ENCODE measurements around the gene EPS15.

EPS15 gene

DNA sequence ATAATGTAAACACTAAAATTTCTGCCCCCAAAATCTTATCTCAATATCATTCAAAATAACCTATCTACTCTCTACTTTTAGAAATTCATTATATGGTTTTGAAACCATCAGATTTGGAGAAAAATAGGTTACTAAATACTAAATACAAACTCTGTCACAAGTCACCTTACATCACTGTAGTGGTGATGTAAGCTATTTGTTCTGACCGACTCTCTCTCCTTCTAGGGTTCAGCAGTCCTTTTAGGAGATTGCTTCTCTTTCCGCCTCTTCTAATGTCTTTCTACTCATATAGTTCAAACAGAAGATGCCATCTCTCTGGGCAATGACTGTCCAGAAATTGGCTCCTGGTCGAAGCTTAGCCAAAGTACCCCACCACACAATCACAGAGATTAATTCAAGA is 93.1 kb downstream of the EPS15 start:
- ChIA-PET POLR2A (interaction anchor here (1.0 kb wide), 1 partner anchor 18 kb away, joined by 3 read pairs; no protein-coding TSS in a partner anchor), CTCF (no interaction called here)

GRCh38 chr1:51425273-51425672 is 93.8 kb downstream of the EPS15 start:
- DNase-seq (ENCODE audit: extremely low spot score) = no peak
- TF ChIP-seq ZNF384 (IDR thresholded peaks at IDR 0.05) (no peak), LEF1 (IDR thresholded peaks at IDR 0.05; ENCODE audit: borderline replicate concordance) (no peak), FOXA1 (IDR thresholded peaks at IDR 0.05) (no peak), ELF4 (IDR thresholded peaks at IDR 0.05) (no peak), CTBP1 (IDR thresholded peaks at IDR 0.05; ENCODE audit: borderline replicate concordance) (no peak), ARNT (IDR thresholded peaks at IDR 0.05) (no peak), FOXK2 (IDR thresholded peaks at IDR 0.05) (no peak), L3MBTL2 (conservative IDR thresholded peaks at IDR 0.05) (no peak), TARDBP (IDR thresholded peaks at IDR 0.05) (no peak), SP1 (IDR thresholded peaks at IDR 0.05) (no peak), SUZ12 (IDR thresholded peaks at IDR 0.05) (no peak), BHLHE40 (IDR thresholded peaks at IDR 0.05; ENCODE audit: borderline replicate concordance) (no peak)
- TF ChIP-seq, protein P1, sequence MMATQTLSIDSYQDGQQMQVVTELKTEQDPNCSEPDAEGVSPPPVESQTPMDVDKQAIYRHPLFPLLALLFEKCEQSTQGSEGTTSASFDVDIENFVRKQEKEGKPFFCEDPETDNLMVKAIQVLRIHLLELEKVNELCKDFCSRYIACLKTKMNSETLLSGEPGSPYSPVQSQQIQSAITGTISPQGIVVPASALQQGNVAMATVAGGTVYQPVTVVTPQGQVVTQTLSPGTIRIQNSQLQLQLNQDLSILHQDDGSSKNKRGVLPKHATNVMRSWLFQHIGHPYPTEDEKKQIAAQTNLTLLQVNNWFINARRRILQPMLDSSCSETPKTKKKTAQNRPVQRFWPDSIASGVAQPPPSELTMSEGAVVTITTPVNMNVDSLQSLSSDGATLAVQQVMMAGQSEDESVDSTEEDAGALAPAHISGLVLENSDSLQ (IDR thresholded peaks at IDR 0.05) = no peak
- ChIA-PET POLR2A (interaction anchor here (1.0 kb wide), 1 partner anchor 18 kb away, joined by 3 read pairs; no protein-coding TSS in a partner anchor), CTCF (no interaction called here)

More for the DNA sequence above, 93.1 kb downstream of the EPS15 start:
- DNase-seq (ENCODE audit: extremely low spot score) = no peak
- no peak for TF ChIP-seq ARNT (IDR thresholded peaks at IDR 0.05)
- TF ChIP-seq TARDBP (IDR thresholded peaks at IDR 0.05) = no peak

GRCh38 chr1:51423073-51423821 is 95.8 kb downstream of the EPS15 start:
- ChIA-PET CTCF (interaction anchor here (0.6 to 1.2 kb wide), 3 partner anchors 9 to 782 kb away, joined by 3 read pairs; no protein-coding TSS in a partner anchor), POLR2A (no interaction called here)
- TF ChIP-seq ZNF384 (IDR thresholded peaks at IDR 0.05) = no peak
- DNase-seq (ENCODE audit: extremely low spot score) = no peak

GRCh38 chr1:51422367-51423072 is 96.5 kb downstream of the EPS15 start:
- ChIA-PET POLR2A (no interaction called here), CTCF (interaction anchor here (1.2 kb wide), 1 partner anchor 10 kb away, joined by 3 read pairs; no protein-coding TSS in a partner anchor)
- no peak for TF ChIP-seq FOXK2 (IDR thresholded peaks at IDR 0.05)
- no peak for TF ChIP-seq L3MBTL2 (conservative IDR thresholded peaks at IDR 0.05)
- TF ChIP-seq LEF1 (IDR thresholded peaks at IDR 0.05; ENCODE audit: borderline replicate concordance) = no peak
- TF ChIP-seq FOXM1 (IDR thresholded peaks at IDR 0.05; ENCODE audit: borderline replicate concordance) = no peak
- TF ChIP-seq SUZ12 (IDR thresholded peaks at IDR 0.05) = no peak
- TF ChIP-seq FOXA1 (IDR thresholded peaks at IDR 0.05) = no peak
- TF ChIP-seq ELF4 (IDR thresholded peaks at IDR 0.05) = no peak
- no peak for TF ChIP-seq ZNF384 (IDR thresholded peaks at IDR 0.05)
- TF ChIP-seq HDGF (IDR thresholded peaks at IDR 0.05; ENCODE audit: borderline replicate concordance) = no peak
- no peak for TF ChIP-seq ARNT (IDR thresholded peaks at IDR 0.05)
- no peak for TF ChIP-seq NFRKB (IDR thresholded peaks at IDR 0.05)
- no peak for TF ChIP-seq SP1 (IDR thresholded peaks at IDR 0.05)
- TF ChIP-seq, protein P1 (IDR thresholded peaks at IDR 0.05) = no peak
- TF ChIP-seq CTBP1 (IDR thresholded peaks at IDR 0.05; ENCODE audit: borderline replicate concordance) = no peak
- no peak for TF ChIP-seq TARDBP (IDR thresholded peaks at IDR 0.05)
- TF ChIP-seq BHLHE40 (IDR thresholded peaks at IDR 0.05; ENCODE audit: borderline replicate concordance) = no peak
- no peak for DNase-seq (ENCODE audit: extremely low spot score)

- CTCF ChIA-PET = no interaction called here
- POLR2A ChIA-PET = no interaction called here
- TF ChIP-seq ZNF384 (IDR thresholded peaks at IDR 0.05) (no peak), FOXA1 (IDR thresholded peaks at IDR 0.05) (no peak), NFRKB (IDR thresholded peaks at IDR 0.05) (no peak), SUZ12 (IDR thresholded peaks at IDR 0.05) (no peak), HDGF (IDR thresholded peaks at IDR 0.05; ENCODE audit: borderline replicate concordance) (no peak), SP1 (IDR thresholded peaks at IDR 0.05) (no peak), L3MBTL2 (conservative IDR thresholded peaks at IDR 0.05) (no peak), FOXM1 (IDR thresholded peaks at IDR 0.05; ENCODE audit: borderline replicate concordance) (no peak), BHLHE40 (IDR thresholded peaks at IDR 0.05; ENCODE audit: borderline replicate concordance) (no peak), ARNT (IDR thresholded peaks at IDR 0.05) (no peak), LEF1 (IDR thresholded peaks at IDR 0.05; ENCODE audit: borderline replicate concordance) (no peak), TARDBP (IDR thresholded peaks at IDR 0.05) (no peak), ELF4 (IDR thresholded peaks at IDR 0.05) (no peak), CTBP1 (IDR thresholded peaks at IDR 0.05; ENCODE audit: borderline replicate concordance) (no peak), FOXK2 (IDR thresholded peaks at IDR 0.05) (no peak)
- TF ChIP-seq, protein P1 (IDR thresholded peaks at IDR 0.05) = no peak
- peak; percentile 60 for DNase-seq (ENCODE audit: extremely low spot score)
Observed at GRCh38 chr1:51421964-51422363, 97.1 kb downstream of the EPS15 start.

Data from HEK293T (cell line).